ENCODE results near the gene FAM3C.

- TF ChIP-seq CTCF (IDR thresholded peaks at IDR 0.05): no peak
- TF ChIP-seq POLR2A (IDR thresholded peaks at IDR 0.05): no peak
Measured at GRCh38 chr7:121355574-121355973, 40.5 kb downstream of the FAM3C start.

Data from heart left ventricle (tissue), 13 donors.